Neuronal stem cell (in vitro differentiated cells): Measurements from ENCODE around the gene CACNA1F.

ENCODE experiments used
- DNase-seq: peaks from one replicate; pipeline ENCODE4 v3.0.0-alpha.2; 2013; ENCODE audit warnings: low spot score
- H2AFZ ChIP-seq: one replicate; pipeline ENCODE4 v1.6.1; 2013; ENCODE audit warnings: mild to moderate bottlenecking, low read length, inconsistent platforms
- H2AK5ac ChIP-seq: 2 replicates; pipeline ENCODE4 v1.6.1; 2013; ENCODE audit warnings: low read depth, mild to moderate bottlenecking, inconsistent platforms, low read length, moderate library complexity, mixed read lengths
- H2BK120ac ChIP-seq: 2 replicates; pipeline ENCODE4 v1.6.1; 2013; ENCODE audit warnings: low read depth, mild to moderate bottlenecking, inconsistent platforms, low read length, moderate library complexity, mixed read lengths
- H2BK12ac ChIP-seq: one replicate; pipeline ENCODE4 v1.6.1; 2013; ENCODE audit warnings: low read length, inconsistent platforms
- H2BK15ac ChIP-seq: 2 replicates; pipeline ENCODE4 v1.6.1; 2013; ENCODE audit warnings: mild to moderate bottlenecking, low read length, inconsistent platforms, mixed read lengths
- H2BK5ac ChIP-seq: one replicate; pipeline ENCODE4 v1.6.1; 2013; ENCODE audit warnings: inconsistent platforms, mild to moderate bottlenecking, low read length, moderate library complexity
- H3K14ac ChIP-seq: one replicate; pipeline ENCODE4 v1.6.1; 2013; ENCODE audit warnings: low read length, inconsistent platforms
- H3K18ac ChIP-seq: 2 replicates; pipeline ENCODE4 v1.6.1; 2013; ENCODE audit warnings: low read length, inconsistent platforms
- H3K23ac ChIP-seq: 2 replicates; pipeline ENCODE4 v1.6.1; 2013; ENCODE audit warnings: low read depth, mild to moderate bottlenecking, mixed read lengths, low read length, inconsistent platforms; ENCODE audit not compliant: poor library complexity
- H3K27ac ChIP-seq: replicated peaks from 3 replicates; pipeline ENCODE4 v1.5.1; 2013; ENCODE audit warnings: low read length, inconsistent platforms
- H3K27me3 ChIP-seq, 3 experiments: 2 replicates each; pipeline ENCODE4 v1.6.1; 2013; ENCODE audit warnings: low read length in 3 of 3, mild to moderate bottlenecking in 2 of 3, inconsistent platforms in 1 of 3, low read depth in 1 of 3, mixed read lengths in 1 of 3, moderate library complexity in 1 of 3; ENCODE audit not compliant: control insufficient read depth in 3 of 3, insufficient read depth in 3 of 3
- H3K36me3 ChIP-seq, 2 donors: replicated peaks in 1 of 2; 2 replicates each; pipeline ENCODE4 v1.6.1; 2013; ENCODE audit warnings: low read length in 2 of 2; ENCODE audit not compliant: control insufficient read depth in 2 of 2, insufficient read depth in 2 of 2
- H3K4ac ChIP-seq: 2 replicates; pipeline ENCODE4 v1.6.1; 2013; ENCODE audit warnings: inconsistent platforms, mild to moderate bottlenecking, low read length, moderate library complexity
- H3K4me1 ChIP-seq, 2 donors: 1 replicate in 1 of 2; 2 replicates in 1 of 2; pipeline ENCODE4 v1.6.1; 2013; ENCODE audit warnings: low read length in 2 of 2, low read depth in 1 of 2; ENCODE audit not compliant: control insufficient read depth in 2 of 2, insufficient read depth in 1 of 2
- H3K4me2 ChIP-seq: one replicate; pipeline ENCODE4 v1.6.1; 2013; ENCODE audit warnings: mild to moderate bottlenecking, low read length, inconsistent platforms; ENCODE audit not compliant: insufficient read depth, poor library complexity, severe bottlenecking
- H3K4me3 ChIP-seq, 2 donors: 2 replicates each; pipeline ENCODE4 v1.5.1; 2013; ENCODE audit warnings: low read length in 2 of 2, mild to moderate bottlenecking in 2 of 2, inconsistent platforms in 1 of 2, moderate library complexity in 1 of 2
- H3K79me1 ChIP-seq: one replicate; pipeline ENCODE4 v1.6.1; 2013; ENCODE audit warnings: low read depth, mild to moderate bottlenecking, inconsistent platforms, low read length, moderate library complexity
- H3K9ac ChIP-seq: one replicate; pipeline ENCODE4 v1.6.1; 2013; ENCODE audit warnings: mild to moderate bottlenecking, low read depth, low read length, inconsistent platforms; ENCODE audit not compliant: poor library complexity
- H3K9me3 ChIP-seq, 2 donors: replicated peaks in 1 of 2; 2 replicates each; pipeline versions ENCODE3 to v1.6.1; 2013; ENCODE audit warnings: low read length in 2 of 2, mild to moderate bottlenecking in 2 of 2, inconsistent platforms in 1 of 2, low read depth in 1 of 2, mixed read lengths in 1 of 2, moderate library complexity in 1 of 2; ENCODE audit not compliant: control insufficient read depth in 2 of 2, insufficient read depth in 1 of 2
- H4K8ac ChIP-seq: one replicate; pipeline ENCODE4 v1.6.1; 2013; ENCODE audit warnings: low read depth, mild to moderate bottlenecking, inconsistent platforms, low read length, moderate library complexity
- H4K91ac ChIP-seq: one replicate; pipeline ENCODE4 v1.6.1; 2013; ENCODE audit warnings: low read length, low read depth, mild to moderate bottlenecking, inconsistent platforms; ENCODE audit not compliant: poor library complexity
- WGBS, 2 donors: extraction: QIAGEN DNeasy Blood & Tissue Kit; methylation state at CpG; one replicate each; pipeline ENCODE4 v1.1.7; 2013; ENCODE audit warnings: missing lambda C conversion rate in 2 of 2, mixed read lengths in 1 of 2; ENCODE audit not compliant: insufficient read length in 2 of 2, insufficient replicate concordance in 1 of 2; ENCODE audit errors: extremely low coverage in 2 of 2; 5-methylcytosine and 5-hydroxymethylcytosine counted together

CACNA1F gene

DNA sequence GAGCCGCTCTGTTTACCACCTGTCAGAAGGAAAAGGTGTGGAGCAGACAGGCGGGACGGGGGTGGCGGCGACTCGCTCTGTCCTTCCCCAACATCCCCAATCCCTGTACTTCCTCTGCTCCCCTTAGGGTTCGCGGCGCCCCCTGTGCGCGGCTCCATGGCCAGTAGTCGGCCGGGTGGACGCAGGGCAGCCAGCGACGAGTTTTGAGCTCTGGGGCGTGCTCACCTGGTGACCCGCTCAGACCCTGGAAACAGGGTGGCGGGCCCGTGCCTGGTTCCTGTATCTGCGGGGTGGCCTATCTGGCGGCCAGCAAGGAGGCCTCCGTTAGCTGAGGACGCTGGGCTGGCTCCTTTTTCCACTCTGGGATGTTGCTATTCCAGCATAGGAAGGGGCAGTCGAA, 75.9 kb downstream of the CACNA1F start:
- no peak overlapping the region for H3K18ac ChIP-seq
- H4K8ac ChIP-seq: peak overlapping the region; percentile 43
- no peak overlapping the region for H3K4me3 ChIP-seq
- no peak overlapping the region for H2BK120ac ChIP-seq
- H4K91ac ChIP-seq: no peak overlapping the region
- no peak overlapping the region for H3K9ac ChIP-seq
- H3K4ac ChIP-seq: no peak overlapping the region
- no peaks in the 10 kb centered on the region for H3K9me3 ChIP-seq
- H2BK12ac ChIP-seq: no peak overlapping the region
- no peak overlapping the region for H2BK15ac ChIP-seq
- H3K14ac ChIP-seq: no peak overlapping the region
- no CpG with 5 or more reads among the region's 25 CpGs for WGBS, 2 donors
- peaks cover 0 to 4% of the 10 kb centered on the region in 2 donors for H3K4me1 ChIP-seq
- no peak overlapping the region for H2AK5ac ChIP-seq
- no peaks in the 10 kb centered on the region for H3K36me3 ChIP-seq
- H3K27me3 ChIP-seq: peaks cover 0 to 7% (median 6%) of the 10 kb centered on the region in 3 experiments
- H3K79me1 ChIP-seq: no peaks in the 10 kb centered on the region
- no peak for DNase-seq
- H3K27ac ChIP-seq: no peak overlapping the region
- H3K4me2 ChIP-seq: no peak overlapping the region
- H2BK5ac ChIP-seq: no peak overlapping the region
- H3K23ac ChIP-seq: no peak overlapping the region
- H2AFZ ChIP-seq: no peak overlapping the region

- no CpG with 5 or more reads among the region's 65 CpGs for WGBS, 2 donors
- Histone ChIP-seq H2AFZ (peak overlapping the region; percentile 73), H3K4me3 (peak overlapping the region; percentile 49 to 71)
Measured at GRCh38 chrX:49155900-49156837, 77.0 kb downstream of the CACNA1F start.

DNA sequence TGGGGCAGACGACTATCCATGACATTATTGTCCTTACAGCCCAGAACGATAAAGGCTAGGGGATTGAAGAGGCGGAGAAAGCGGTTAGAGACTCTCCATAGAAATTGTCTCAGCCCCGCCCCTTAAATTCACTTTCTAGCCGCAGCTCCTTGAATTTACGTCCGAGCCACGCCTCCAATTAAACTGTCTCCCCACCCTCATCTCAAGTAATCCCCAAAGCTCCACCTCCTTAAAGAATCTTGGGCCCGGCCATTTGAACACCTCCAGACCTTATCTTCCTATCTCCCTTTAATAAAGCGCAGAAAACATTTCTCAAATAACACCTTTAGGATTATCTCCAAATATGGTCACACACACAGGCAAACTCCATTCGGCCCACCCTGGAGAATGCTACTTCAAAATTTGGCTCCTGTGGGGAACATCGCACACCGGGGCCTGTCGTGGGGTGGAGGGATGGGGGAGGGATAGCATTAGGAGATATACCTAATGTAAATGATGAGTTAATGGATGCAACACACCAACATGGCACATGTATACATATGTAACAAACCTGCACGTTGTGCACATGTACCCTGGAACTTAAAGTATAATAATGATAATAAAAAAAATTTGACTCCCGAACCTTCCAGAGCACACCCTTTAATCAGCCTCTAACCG, 77.8 kb downstream of the CACNA1F start:
- H3K4me1 ChIP-seq: peaks cover 0 to 4% of the 10 kb centered on the region in 2 donors
- no peak overlapping the region for H3K18ac ChIP-seq
- H3K4me2 ChIP-seq: peak overlapping the region; percentile 38
- H4K8ac ChIP-seq: no peak overlapping the region
- no peak overlapping the region for H2BK5ac ChIP-seq
- H2BK120ac ChIP-seq: no peak overlapping the region
- peak overlapping the region; percentile 49 to 57 for H3K4me3 ChIP-seq
- no peak overlapping the region for H3K9ac ChIP-seq
- H3K36me3 ChIP-seq: no peaks in the 10 kb centered on the region
- H2AFZ ChIP-seq: peak overlapping the region; percentile 73
- H3K79me1 ChIP-seq: no peaks in the 10 kb centered on the region
- H3K23ac ChIP-seq: no peak overlapping the region
- H3K4ac ChIP-seq: no peak overlapping the region
- peaks cover 0 to 7% (median 3%) of the 10 kb centered on the region in 3 experiments for H3K27me3 ChIP-seq
- no peak overlapping the region for H2BK12ac ChIP-seq
- no peaks in the 10 kb centered on the region for H3K9me3 ChIP-seq
- peak; percentile 60 for DNase-seq
- no peak overlapping the region for H3K14ac ChIP-seq
- H2AK5ac ChIP-seq: no peak overlapping the region
- WGBS, 2 donors: no CpG with 5 or more reads among the region's 18 CpGs
- no peak overlapping the region for H2BK15ac ChIP-seq
- no peak overlapping the region for H4K91ac ChIP-seq
- peak overlapping the region; percentile 63 for H3K27ac ChIP-seq

More at GRCh38 chrX:49155900-49156837, 77.0 kb downstream of the CACNA1F start:
- H2BK5ac ChIP-seq: peak overlapping the region; percentile 24
- DNase-seq: peak; percentile 69
- no peak overlapping the region for H2BK12ac ChIP-seq
- peak overlapping the region; percentile 64 for H3K18ac ChIP-seq
- peaks cover 0 to 4% of the 10 kb centered on the region in 2 donors for H3K4me1 ChIP-seq
- no peak overlapping the region for H2AK5ac ChIP-seq
- no peak overlapping the region for H3K14ac ChIP-seq
- peaks cover 0 to 7% (median 3%) of the 10 kb centered on the region in 3 experiments for H3K27me3 ChIP-seq
- no peak overlapping the region for H2BK120ac ChIP-seq
- no peaks in the 10 kb centered on the region for H3K36me3 ChIP-seq
- no peaks in the 10 kb centered on the region for H3K9me3 ChIP-seq
- no peak overlapping the region for H3K4ac ChIP-seq
- H3K79me1 ChIP-seq: no peaks in the 10 kb centered on the region
- peak overlapping the region; percentile 54 for H3K4me2 ChIP-seq
- H3K9ac ChIP-seq: peak overlapping the region; percentile 70
- no peak overlapping the region for H4K91ac ChIP-seq
- no peak overlapping the region for H3K23ac ChIP-seq
- peak overlapping the region; percentile 95 for H3K27ac ChIP-seq
- no peak overlapping the region for H4K8ac ChIP-seq
- H2BK15ac ChIP-seq: no peak overlapping the region
